Suprapubic skin (tissue), 3 donors: Measurements from ENCODE around the gene RARG.

Experiments used
- POLR2A ChIP-seq, 2 donors: fragments of 450-650 bp; IDR thresholded peaks; one replicate each; pipeline ENCODE4 v1.6.1; 2017; ENCODE audit warnings: antibody characterized with exemption in 2 of 2, mild to moderate bottlenecking in 2 of 2, moderate library complexity in 2 of 2
- TF ChIP-seq, protein P1 (sequence below), 2 donors: fragments of 200-600 bp in 1 of 2; fragments of 450-650 bp in 1 of 2; sonication (generic) in 1 of 2; IDR thresholded peaks; one replicate each; pipeline ENCODE4 v1.5.1; 2016 to 2019; ENCODE audit warnings: antibody characterized with exemption in 2 of 2, mild to moderate bottlenecking in 1 of 2, moderate library complexity in 1 of 2

DNA sequence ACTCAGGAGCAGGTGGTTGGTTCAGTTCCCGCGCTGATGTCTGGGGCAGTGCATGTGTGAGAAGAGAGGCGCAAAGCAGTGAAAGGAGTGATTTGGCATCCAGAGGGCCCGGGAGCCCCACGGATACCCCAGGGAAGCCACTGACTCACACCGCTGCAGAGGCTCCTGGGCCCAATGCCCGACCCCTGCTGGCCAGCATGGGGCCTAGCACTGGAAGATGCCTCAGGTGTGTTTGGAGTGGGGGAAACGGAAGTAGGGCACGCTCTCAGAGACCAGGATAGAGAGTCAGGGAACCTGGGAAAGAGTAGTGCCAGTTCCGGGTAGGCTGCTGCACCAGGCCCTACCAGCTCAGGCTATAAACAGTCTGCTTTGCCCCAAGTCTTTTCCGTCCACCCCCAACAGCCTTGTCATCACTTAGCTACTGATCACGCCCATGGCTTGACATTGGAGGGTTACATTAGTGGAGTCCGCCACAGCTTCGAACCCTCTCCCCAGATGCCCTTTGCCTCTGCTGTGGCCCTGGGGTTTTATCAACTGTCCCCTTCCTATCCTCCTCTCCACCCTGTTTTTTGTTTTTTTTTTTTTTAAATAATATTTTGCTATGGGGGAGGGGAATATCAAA lies 41.8 kb downstream of the RARG start:
- TF ChIP-seq POLR2A (IDR thresholded peaks at IDR 0.05) = no peak
- TF ChIP-seq, protein P1, sequence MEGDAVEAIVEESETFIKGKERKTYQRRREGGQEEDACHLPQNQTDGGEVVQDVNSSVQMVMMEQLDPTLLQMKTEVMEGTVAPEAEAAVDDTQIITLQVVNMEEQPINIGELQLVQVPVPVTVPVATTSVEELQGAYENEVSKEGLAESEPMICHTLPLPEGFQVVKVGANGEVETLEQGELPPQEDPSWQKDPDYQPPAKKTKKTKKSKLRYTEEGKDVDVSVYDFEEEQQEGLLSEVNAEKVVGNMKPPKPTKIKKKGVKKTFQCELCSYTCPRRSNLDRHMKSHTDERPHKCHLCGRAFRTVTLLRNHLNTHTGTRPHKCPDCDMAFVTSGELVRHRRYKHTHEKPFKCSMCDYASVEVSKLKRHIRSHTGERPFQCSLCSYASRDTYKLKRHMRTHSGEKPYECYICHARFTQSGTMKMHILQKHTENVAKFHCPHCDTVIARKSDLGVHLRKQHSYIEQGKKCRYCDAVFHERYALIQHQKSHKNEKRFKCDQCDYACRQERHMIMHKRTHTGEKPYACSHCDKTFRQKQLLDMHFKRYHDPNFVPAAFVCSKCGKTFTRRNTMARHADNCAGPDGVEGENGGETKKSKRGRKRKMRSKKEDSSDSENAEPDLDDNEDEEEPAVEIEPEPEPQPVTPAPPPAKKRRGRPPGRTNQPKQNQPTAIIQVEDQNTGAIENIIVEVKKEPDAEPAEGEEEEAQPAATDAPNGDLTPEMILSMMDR (IDR thresholded peaks at IDR 0.05) = peak; percentile 40 to 74
